Neural cell (in vitro differentiated cells): ENCODE measurements around the gene BMP10. TPM values are rescaled to one million over a fixed set of nuclear protein-coding genes. Genes with fewer than 3 reads are reported as not detected.

Experiments
- H2AFZ ChIP-seq: fragments of 200-600, 300-800 bp; sonication (generic), shearing (Covaris generic); 2 replicates; pipeline ENCODE4 v1.6.0; 2014; ENCODE audit warnings: low read depth, mild to moderate bottlenecking, antibody characterized with exemption, low read length, moderate library complexity
- H3F3A ChIP-seq: fragments of 200-600 bp; shearing (Covaris generic); 2 replicates; pipeline ENCODE4 v1.6.1; 2016; ENCODE audit warnings: mild to moderate bottlenecking, moderate library complexity, mixed read lengths, antibody characterized with exemption, low read length; ENCODE audit not compliant: insufficient read depth, poor library complexity, severe bottlenecking
- H3K27ac ChIP-seq: fragments of 200-600, 300-800 bp; sonication (generic), shearing (Covaris generic); 2 replicates; pipeline ENCODE4 v1.5.1; 2014; ENCODE audit warnings: mild to moderate bottlenecking, low read length, moderate library complexity
- H3K27me3 ChIP-seq: fragments of 300-800, 200-600 bp; sonication (generic), shearing (Covaris generic); 2 replicates; pipeline ENCODE4 v1.6.0; 2014; ENCODE audit warnings: mild to moderate bottlenecking, low read depth, low read length, moderate library complexity; ENCODE audit not compliant: insufficient read depth
- H3K36me3 ChIP-seq: fragments of 300-800, 200-600 bp; sonication (generic), shearing (Covaris generic); 2 replicates; pipeline ENCODE4 v1.5.1; 2014; ENCODE audit warnings: mild to moderate bottlenecking, antibody characterized with exemption, low read length, moderate library complexity; ENCODE audit not compliant: insufficient read depth
- H3K4me2 ChIP-seq: fragments of 300-800, 200-600 bp; sonication (generic), shearing (Covaris generic); 2 replicates; pipeline ENCODE4 v1.6.0; 2014; ENCODE audit warnings: mild to moderate bottlenecking, low read length
- H3K4me3 ChIP-seq: fragments of 300-800, 200-600 bp; sonication (generic), shearing (Covaris generic); 2 replicates; pipeline ENCODE4 v1.5.1; 2014; ENCODE audit warnings: mild to moderate bottlenecking, low read length, moderate library complexity
- H3K79me2 ChIP-seq: fragments of 200-600 bp; shearing (Covaris generic); replicated peaks from 2 replicates; pipeline ENCODE4 v1.6.0; 2014; ENCODE audit warnings: mild to moderate bottlenecking, low read length, moderate library complexity; ENCODE audit not compliant: insufficient read depth
- H3K9ac ChIP-seq: fragments of 300-800, 200-600 bp; sonication (generic), shearing (Covaris generic); 2 replicates; pipeline ENCODE4 v1.6.1; 2016; ENCODE audit warnings: mild to moderate bottlenecking, low read length, mixed read lengths
- H3K9me2 ChIP-seq: fragments of 200-600 bp; shearing (Covaris generic); 2 replicates; pipeline ENCODE4 v1.6.1; 2016; ENCODE audit warnings: mild to moderate bottlenecking, low read length, mixed read lengths; ENCODE audit not compliant: insufficient read depth
- H3K9me3 ChIP-seq: fragments of 200-600, 300-800 bp; sonication (generic), shearing (Covaris generic); 2 replicates; pipeline ENCODE4 v1.6.1; 2016; ENCODE audit warnings: mild to moderate bottlenecking, mixed run types, low read length, moderate library complexity, mixed read lengths
- H4K20me1 ChIP-seq: fragments of 200-600 bp; shearing (Covaris generic); 2 replicates; pipeline ENCODE4 v1.6.1; 2016; ENCODE audit warnings: mild to moderate bottlenecking, mixed run types; ENCODE audit not compliant: insufficient read depth
- EP300 ChIP-seq: fragments of 450-650 bp; conservative IDR thresholded peaks from 2 replicates; pipeline ENCODE4 v1.6.1; 2014; ENCODE audit warnings: antibody characterized with exemption, mild to moderate bottlenecking, moderate library complexity; ENCODE audit not compliant: poor library complexity, severe bottlenecking
- EZH2 ChIP-seq: fragments of 200-600, 300-800 bp; shearing (Covaris generic), sonication (generic); IDR thresholded peaks from 2 replicates; pipeline ENCODE4 v1.6.1; 2014; ENCODE audit warnings: antibody characterized with exemption, low read length, borderline replicate concordance, mild to moderate bottlenecking; ENCODE audit not compliant: insufficient read depth, poor library complexity, severe bottlenecking
- MXI1 ChIP-seq: fragments of 450-650 bp; conservative IDR thresholded peaks from 2 replicates; pipeline ENCODE4 v1.6.1; 2014; ENCODE audit warnings: antibody characterized with exemption, mild to moderate bottlenecking; ENCODE audit not compliant: poor library complexity, severe bottlenecking
- POLR2AphosphoS5 ChIP-seq: IDR thresholded peaks from 2 replicates; pipeline ENCODE4 v1.6.1; 2012
- RAD21 ChIP-seq: fragments of 450-650 bp; conservative IDR thresholded peaks from 2 replicates; pipeline ENCODE4 v1.6.1; 2014; ENCODE audit warnings: antibody characterized with exemption, mild to moderate bottlenecking, moderate library complexity
- SMC3 ChIP-seq: fragments of 450-650 bp; conservative IDR thresholded peaks from 2 replicates; pipeline ENCODE4 v1.6.1; 2014; ENCODE audit warnings: antibody characterized with exemption, mild to moderate bottlenecking, moderate library complexity; ENCODE audit not compliant: poor library complexity
- TAF1 ChIP-seq: IDR thresholded peaks from 2 replicates; pipeline ENCODE4 v1.6.1; 2012; ENCODE audit warnings: low read depth
- polyA plus RNA-seq: library from polyadenylated mRNA; depleted of rRNA; stranded (reverse); fragments of >200 nt; gene quantifications from 2 replicates; pipeline ENCODE4 v1.2.3, GENCODE V29; 2014
- TF ChIP-seq, protein P1 (sequence below): IDR thresholded peaks from 2 replicates; pipeline ENCODE4 v1.6.1; 2012; ENCODE audit warnings: borderline replicate concordance
- TF ChIP-seq, protein P2 (sequence below): fragments of 450-650 bp; IDR thresholded peaks from 2 replicates; pipeline ENCODE4 v1.5.1; 2014; ENCODE audit warnings: antibody characterized with exemption, mild to moderate bottlenecking, moderate library complexity; ENCODE audit not compliant: poor library complexity, severe bottlenecking

The BMP10 gene
- polyA plus RNA-seq, 1 donor from 2014 or later, result not detected

DNA sequence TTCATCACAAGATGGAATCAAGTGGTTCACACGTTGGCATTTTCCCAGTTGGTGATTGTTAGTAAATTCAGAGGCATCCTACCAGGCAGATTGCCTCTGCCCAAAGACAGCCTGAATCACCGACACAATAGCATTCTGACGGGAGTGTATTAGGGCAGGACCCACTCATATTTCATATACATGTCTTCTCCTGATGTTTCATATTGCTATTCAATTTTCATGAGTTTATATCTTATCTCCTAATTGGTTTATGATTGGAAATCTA lies 14.5 kb upstream of the BMP10 start:
- Histone ChIP-seq H2AFZ (no peak overlapping the region), H3F3A (no peaks in the 10 kb centered on the region), H3K4me2 (no peak overlapping the region), H3K9ac (no peak overlapping the region), H3K36me3 (no peaks in the 10 kb centered on the region), H3K4me3 (no peak overlapping the region), H3K27me3 (no peaks in the 10 kb centered on the region), H3K9me3 (no peaks in the 10 kb centered on the region), H3K79me2 (no peaks in the 10 kb centered on the region), H3K9me2 (no peaks in the 10 kb centered on the region), H4K20me1 (no peaks in the 10 kb centered on the region), H3K27ac (no peak overlapping the region)
- TF ChIP-seq, protein P1, sequence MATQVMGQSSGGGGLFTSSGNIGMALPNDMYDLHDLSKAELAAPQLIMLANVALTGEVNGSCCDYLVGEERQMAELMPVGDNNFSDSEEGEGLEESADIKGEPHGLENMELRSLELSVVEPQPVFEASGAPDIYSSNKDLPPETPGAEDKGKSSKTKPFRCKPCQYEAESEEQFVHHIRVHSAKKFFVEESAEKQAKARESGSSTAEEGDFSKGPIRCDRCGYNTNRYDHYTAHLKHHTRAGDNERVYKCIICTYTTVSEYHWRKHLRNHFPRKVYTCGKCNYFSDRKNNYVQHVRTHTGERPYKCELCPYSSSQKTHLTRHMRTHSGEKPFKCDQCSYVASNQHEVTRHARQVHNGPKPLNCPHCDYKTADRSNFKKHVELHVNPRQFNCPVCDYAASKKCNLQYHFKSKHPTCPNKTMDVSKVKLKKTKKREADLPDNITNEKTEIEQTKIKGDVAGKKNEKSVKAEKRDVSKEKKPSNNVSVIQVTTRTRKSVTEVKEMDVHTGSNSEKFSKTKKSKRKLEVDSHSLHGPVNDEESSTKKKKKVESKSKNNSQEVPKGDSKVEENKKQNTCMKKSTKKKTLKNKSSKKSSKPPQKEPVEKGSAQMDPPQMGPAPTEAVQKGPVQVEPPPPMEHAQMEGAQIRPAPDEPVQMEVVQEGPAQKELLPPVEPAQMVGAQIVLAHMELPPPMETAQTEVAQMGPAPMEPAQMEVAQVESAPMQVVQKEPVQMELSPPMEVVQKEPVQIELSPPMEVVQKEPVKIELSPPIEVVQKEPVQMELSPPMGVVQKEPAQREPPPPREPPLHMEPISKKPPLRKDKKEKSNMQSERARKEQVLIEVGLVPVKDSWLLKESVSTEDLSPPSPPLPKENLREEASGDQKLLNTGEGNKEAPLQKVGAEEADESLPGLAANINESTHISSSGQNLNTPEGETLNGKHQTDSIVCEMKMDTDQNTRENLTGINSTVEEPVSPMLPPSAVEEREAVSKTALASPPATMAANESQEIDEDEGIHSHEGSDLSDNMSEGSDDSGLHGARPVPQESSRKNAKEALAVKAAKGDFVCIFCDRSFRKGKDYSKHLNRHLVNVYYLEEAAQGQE, result no peak
- TF ChIP-seq EZH2 (no peak), EP300 (no peak), TAF1 (no peak), MXI1 (no peak), SMC3 (no peak), POLR2AphosphoS5 (no peak), RAD21 (no peak)
- TF ChIP-seq, protein P2, sequence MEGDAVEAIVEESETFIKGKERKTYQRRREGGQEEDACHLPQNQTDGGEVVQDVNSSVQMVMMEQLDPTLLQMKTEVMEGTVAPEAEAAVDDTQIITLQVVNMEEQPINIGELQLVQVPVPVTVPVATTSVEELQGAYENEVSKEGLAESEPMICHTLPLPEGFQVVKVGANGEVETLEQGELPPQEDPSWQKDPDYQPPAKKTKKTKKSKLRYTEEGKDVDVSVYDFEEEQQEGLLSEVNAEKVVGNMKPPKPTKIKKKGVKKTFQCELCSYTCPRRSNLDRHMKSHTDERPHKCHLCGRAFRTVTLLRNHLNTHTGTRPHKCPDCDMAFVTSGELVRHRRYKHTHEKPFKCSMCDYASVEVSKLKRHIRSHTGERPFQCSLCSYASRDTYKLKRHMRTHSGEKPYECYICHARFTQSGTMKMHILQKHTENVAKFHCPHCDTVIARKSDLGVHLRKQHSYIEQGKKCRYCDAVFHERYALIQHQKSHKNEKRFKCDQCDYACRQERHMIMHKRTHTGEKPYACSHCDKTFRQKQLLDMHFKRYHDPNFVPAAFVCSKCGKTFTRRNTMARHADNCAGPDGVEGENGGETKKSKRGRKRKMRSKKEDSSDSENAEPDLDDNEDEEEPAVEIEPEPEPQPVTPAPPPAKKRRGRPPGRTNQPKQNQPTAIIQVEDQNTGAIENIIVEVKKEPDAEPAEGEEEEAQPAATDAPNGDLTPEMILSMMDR, result no peak

DNA sequence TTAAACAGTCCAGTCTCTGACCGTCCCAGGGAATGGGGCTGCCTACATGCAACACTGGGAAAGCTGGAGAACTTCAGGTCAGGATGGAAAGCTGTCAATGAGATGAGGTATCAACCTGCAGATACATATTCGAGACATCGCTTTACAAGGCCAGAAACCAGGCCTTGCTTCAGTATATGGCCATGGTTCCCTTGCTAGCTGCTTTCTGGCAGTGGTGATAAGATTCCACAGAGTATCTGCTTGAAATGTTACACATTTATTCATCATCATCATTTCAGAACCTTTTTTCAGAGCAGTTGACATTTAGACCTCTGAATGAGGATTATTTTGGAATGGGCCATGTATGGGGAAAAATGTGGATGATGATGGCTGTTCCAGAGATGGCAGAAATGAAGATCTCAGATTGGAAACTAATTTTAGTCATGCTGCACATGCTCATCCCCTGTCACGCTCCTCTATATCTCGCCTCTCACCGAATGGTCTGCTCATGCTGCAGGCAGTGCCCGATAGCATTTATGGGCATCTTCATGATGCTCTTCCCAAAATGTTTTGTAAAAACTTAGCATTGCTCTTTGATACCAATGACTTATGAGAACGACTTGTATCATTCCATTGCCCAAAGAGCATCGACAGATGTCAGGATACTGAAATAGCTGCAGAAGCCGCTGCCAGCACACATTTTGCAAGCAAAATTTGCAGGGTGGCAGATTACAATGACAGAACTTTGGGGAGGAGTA lies 14.0 kb upstream of the BMP10 start:
- Histone ChIP-seq H4K20me1 (no peaks in the 10 kb centered on the region), H3K9me3 (no peaks in the 10 kb centered on the region), H3K4me3 (no peak overlapping the region), H3F3A (no peaks in the 10 kb centered on the region), H3K9me2 (no peaks in the 10 kb centered on the region), H2AFZ (no peak overlapping the region), H3K4me2 (no peak overlapping the region), H3K79me2 (no peaks in the 10 kb centered on the region), H3K27me3 (no peaks in the 10 kb centered on the region), H3K36me3 (no peaks in the 10 kb centered on the region), H3K9ac (no peak overlapping the region), H3K27ac (no peak overlapping the region)
- no peak for TF ChIP-seq EZH2
- TF ChIP-seq RAD21, result no peak
- no peak for TF ChIP-seq SMC3
- TF ChIP-seq EP300, result no peak
- TF ChIP-seq, protein P2, result no peak
- TF ChIP-seq, protein P1, result no peak
- no peak for TF ChIP-seq TAF1
- no peak for TF ChIP-seq MXI1
- TF ChIP-seq POLR2AphosphoS5, result no peak
